ENCODE data around the gene CS.

The CS gene

DNA sequence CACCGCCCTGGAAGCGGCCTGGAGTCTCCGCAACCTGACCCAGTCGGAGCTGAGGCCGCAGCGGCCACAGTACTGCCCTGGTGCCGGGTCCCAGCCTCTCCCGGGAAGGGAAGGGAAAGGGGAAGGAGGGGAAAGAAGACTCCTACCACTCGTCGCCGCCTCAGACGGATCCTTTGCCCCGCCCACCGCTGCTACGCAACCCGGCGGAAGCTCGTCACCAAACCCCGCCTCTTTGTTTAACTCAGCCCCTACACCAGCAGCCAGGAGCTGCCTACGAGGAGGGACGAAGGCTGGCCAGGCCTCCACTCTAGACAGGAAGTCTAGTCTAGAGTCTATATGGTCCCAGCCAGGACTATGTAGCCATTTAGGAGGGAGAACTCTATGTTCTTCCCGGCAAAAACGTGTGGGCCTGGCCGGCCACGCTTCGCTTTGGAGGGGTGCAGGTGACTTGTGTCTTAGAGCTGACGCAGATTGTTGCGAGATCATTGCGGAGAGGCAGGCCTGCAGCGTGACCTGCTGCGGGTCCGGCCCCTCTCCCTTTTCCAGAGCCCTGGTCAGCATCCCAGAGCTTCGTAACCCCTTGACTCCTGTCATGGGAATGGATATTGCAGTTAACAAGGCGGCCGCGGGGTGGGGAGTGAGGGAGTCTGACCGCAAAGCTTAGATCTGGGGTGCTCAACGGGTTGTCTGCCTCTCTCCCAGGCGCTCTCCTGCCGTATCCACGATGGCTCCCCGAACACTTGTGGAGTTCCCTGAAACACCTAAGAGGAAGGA is 78.2 kb downstream of the CS start, which contains the start of gene RNF41:
Gene RNF41 (minus strand): TSS at position 166 of the 774 bp plus-strand sequence. CDS start 7,875 bp downstream, outside the sequence.
- in situ Hi-C loops (cut with HindIII; ENCODE audit: low sequenced_read_pairs), result no loop called here
